HL-60 (cell line): Measurements from ENCODE around the gene HEATR1.

Experiments
- DNase-seq, 2 experiments: peaks; one replicate each; pipeline ENCODE4 v3.0.0-alpha.2; 2010 to 2020; ENCODE audit warnings: low read depth in 1 of 2, low spot score in 1 of 2
- H3K27ac ChIP-seq: fragments of 250-450 bp; sonication (Bioruptor Pico); replicated peaks from 2 replicates; pipeline ENCODE4 v1.5.1; 2020; ENCODE audit warnings: mild to moderate bottlenecking, moderate library complexity
- H3K27me3 ChIP-seq: fragments of 250-450 bp; sonication (Bioruptor Pico); 2 replicates; pipeline ENCODE4 v1.5.1; 2021; ENCODE audit warnings: mild to moderate bottlenecking, moderate library complexity; ENCODE audit not compliant: insufficient read depth, poor library complexity, severe bottlenecking
- H3K4me3 ChIP-seq: replicated peaks from 2 replicates; pipeline ENCODE4 v1.5.1; 2011; ENCODE audit warnings: mild to moderate bottlenecking, control low read depth, low read length; ENCODE audit not compliant: insufficient read depth
- CTCF ChIP-seq: IDR thresholded peaks from one replicate; pipeline ENCODE4 v1.5.1; 2011; ENCODE audit warnings: low read length, control low read depth, inconsistent platforms; ENCODE audit not compliant: insufficient read depth
- GABPA ChIP-seq: IDR thresholded peaks from 2 replicates; pipeline ENCODE4 v1.6.1; 2012; ENCODE audit warnings: low read depth
- POLR2AphosphoS5 ChIP-seq: IDR thresholded peaks from 2 replicates; pipeline ENCODE4 v1.6.1; 2012; ENCODE audit warnings: low read depth
- REST ChIP-seq: IDR thresholded peaks from 2 replicates; pipeline ENCODE4 v1.6.1; 2012; ENCODE audit warnings: low read depth; ENCODE audit not compliant: insufficient replicate concordance
- SPI1 ChIP-seq: IDR thresholded peaks from 2 replicates; pipeline ENCODE4 v1.6.1; 2012; ENCODE audit warnings: low read depth, mild to moderate bottlenecking, borderline replicate concordance

Gene HEATR1

GRCh38 chr1:236642763-236643162 is 38.4 kb upstream of the HEATR1 start:
- no peaks in the 10 kb centered on the region for H3K27me3 ChIP-seq
- no peak overlapping the region for H3K4me3 ChIP-seq
- H3K27ac ChIP-seq: no peak overlapping the region
- DNase-seq: no peak
- TF ChIP-seq SPI1 (no peak), POLR2AphosphoS5 (no peak), CTCF (no peak), GABPA (no peak), REST (no peak)

GRCh38 chr1:236639686-236640085 is 35.4 kb upstream of the HEATR1 start:
- Histone ChIP-seq H3K4me3 (no peak overlapping the region), H3K27me3 (no peaks in the 10 kb centered on the region), H3K27ac (no peak overlapping the region)
- TF ChIP-seq SPI1 (no peak), CTCF (no peak), GABPA (no peak), REST (no peak), POLR2AphosphoS5 (no peak)
- DNase-seq: no peak

- no peaks in the 10 kb centered on the region for H3K27me3 ChIP-seq
- DNase-seq: no peak
- no peak overlapping the region for H3K27ac ChIP-seq
Measured at GRCh38 chr1:236638945-236639344, 34.6 kb upstream of the HEATR1 start.

More at GRCh38 chr1:236638945-236639344, 34.6 kb upstream of the HEATR1 start:
- H3K4me3 ChIP-seq: no peak overlapping the region
- TF ChIP-seq POLR2AphosphoS5: no peak
- no peak for TF ChIP-seq GABPA
- TF ChIP-seq REST: no peak
- no peak for TF ChIP-seq SPI1
- no peak for TF ChIP-seq CTCF
